Stimulated activated CD8-positive, alpha-beta memory T cell treated with anti-CD3 and anti-CD28 coated beads, Interleukin-15, amount 100 ng/mL, for 4 hours (primary cell): Measurements from ENCODE around the gene LIPT2.

ENCODE experiments used
- DNase-seq, 2 donors: peaks; one replicate each; pipeline ENCODE4 v3.0.0-alpha.2; 2020; ENCODE audit warnings: low read depth in 2 of 2

The LIPT2 gene

DNA sequence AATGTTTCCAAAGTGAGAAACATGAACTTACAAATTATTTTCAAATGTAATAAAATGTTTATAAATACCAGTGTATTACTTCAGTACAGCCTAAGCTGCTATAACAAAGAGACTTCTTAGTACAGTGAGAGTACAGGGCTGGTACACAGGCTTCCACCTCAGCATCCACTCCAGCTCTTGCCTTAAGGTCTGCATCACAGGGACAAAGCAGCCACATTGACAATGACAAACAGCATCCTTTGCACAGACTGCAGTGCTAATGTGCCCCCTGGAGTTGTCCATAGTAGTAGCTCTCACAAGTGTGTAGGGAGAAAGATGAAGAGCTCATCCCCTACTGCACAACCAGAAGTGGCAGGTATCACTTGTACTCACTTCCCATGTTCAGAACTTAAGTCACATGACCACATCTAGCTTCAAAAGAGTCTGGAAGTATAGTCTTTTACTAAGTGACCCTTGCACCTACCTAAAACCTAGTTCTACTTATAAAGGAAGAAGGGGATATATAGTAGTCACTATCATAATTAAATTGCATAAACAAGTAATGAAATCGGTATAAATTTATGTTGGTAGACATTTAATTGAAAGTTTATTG is 10.7 kb upstream of the LIPT2 start:
- no peak for DNase-seq

- no peak for DNase-seq
Measured at GRCh38 chr11:74494916-74495315, 1.4 kb upstream of the LIPT2 start.

DNA sequence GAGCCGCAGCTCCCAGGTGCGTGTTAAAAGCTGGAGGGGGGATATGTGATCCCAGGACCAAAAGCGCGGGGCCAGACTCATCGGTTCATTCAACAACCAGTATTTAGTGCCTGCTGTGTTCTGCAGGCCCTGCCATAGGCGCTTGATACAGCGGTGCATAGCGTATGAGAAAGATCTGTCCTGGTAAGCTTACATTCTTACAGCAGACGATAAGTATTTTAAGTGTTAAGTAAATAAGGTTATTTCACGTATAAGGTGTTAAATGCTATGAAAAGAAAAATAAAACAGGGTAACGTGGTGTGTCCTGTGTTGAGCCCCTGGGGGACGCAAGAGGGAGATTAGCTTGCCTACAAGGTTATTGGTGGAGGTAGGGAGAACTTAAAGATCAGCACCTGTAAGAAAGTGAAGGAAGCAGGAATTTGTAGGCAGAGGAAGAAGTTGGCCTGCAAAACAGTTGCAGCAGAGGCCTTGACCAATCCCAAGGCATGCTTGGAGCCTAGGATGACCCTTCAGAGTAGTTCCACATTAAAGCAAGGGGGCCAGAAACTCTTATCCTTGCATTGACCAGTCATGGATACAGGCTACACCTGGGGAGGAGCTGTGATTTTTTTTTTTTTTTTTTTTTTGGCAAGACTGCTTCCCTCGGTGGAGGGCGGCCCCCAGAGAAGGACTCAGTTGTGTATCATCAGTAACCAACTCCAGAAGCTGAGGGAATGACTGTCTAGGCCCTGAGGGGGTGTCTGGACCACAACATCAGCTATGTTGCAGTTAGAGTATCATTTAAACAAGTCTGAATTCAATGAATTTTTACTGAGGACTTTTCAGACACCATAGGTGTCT is 487 bp upstream of the LIPT2 start:
- DNase-seq: no peak

DNA sequence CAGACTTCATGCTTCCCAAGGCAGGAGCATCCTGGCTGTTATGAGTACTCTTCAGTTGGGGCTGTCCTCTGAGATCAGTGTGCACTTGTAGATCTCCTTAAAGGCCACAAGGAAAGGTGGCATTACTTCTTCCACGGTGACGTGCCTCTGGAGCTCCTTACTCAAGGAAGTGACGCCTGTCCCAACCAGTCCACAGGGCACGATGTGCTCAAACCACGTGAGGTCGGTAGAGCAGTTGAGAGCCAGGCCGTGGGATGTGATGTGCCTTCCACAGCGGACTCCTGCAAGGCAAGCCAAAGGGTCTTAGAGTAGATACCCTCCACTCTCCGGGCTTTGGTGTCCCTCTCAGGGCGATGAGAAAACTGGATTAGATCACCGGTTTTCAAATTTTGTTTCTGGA is 1.4 kb downstream of the LIPT2 start:
- no peak for DNase-seq

DNA sequence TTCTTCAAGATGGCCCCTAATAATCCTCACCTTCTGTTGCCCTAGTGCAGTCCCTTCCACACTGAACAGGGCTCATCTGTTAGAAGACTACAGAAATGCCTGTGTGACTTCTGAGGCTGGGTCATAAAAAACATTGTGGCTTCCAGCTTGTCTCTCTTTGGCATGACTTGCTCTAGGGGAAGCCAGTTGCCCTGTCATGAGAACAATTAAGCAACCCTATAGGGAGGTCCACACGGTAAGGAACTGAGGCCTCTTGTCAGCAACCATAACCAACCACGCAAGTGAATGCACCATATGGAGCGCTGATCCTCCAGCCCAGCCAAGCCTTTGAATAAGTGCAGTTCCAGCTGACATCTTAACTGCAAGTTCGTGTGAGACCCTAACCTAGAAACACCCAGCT is 2.6 kb downstream of the LIPT2 start:
- DNase-seq: no peak

- DNase-seq: no peak
Measured at GRCh38 chr11:74487875-74488274, 5.6 kb downstream of the LIPT2 start.

- DNase-seq: no peak
Measured at GRCh38 chr11:74485868-74486267, 7.7 kb downstream of the LIPT2 start.

- no peak for DNase-seq
Measured at GRCh38 chr11:74480688-74481417, 12.7 kb downstream of the LIPT2 start.

DNA sequence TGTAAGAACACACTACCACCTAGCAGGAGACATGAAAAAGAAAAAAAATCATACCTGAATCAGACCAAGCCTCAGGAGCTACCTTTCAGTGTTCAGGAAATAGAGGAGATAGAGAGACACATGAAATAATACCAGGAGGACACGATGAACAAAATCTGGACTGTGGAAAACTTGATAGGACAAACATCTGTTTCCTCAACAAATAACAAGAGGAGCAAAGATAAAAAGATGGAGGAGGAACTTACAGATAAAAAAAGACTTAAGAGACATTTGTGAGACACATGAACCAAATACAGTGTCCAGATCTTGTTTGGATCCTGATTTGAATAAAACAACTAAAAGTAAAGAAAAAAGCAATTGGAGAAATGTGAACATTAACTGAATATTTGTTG is 13.8 kb downstream of the LIPT2 start:
- no peak for DNase-seq

DNA sequence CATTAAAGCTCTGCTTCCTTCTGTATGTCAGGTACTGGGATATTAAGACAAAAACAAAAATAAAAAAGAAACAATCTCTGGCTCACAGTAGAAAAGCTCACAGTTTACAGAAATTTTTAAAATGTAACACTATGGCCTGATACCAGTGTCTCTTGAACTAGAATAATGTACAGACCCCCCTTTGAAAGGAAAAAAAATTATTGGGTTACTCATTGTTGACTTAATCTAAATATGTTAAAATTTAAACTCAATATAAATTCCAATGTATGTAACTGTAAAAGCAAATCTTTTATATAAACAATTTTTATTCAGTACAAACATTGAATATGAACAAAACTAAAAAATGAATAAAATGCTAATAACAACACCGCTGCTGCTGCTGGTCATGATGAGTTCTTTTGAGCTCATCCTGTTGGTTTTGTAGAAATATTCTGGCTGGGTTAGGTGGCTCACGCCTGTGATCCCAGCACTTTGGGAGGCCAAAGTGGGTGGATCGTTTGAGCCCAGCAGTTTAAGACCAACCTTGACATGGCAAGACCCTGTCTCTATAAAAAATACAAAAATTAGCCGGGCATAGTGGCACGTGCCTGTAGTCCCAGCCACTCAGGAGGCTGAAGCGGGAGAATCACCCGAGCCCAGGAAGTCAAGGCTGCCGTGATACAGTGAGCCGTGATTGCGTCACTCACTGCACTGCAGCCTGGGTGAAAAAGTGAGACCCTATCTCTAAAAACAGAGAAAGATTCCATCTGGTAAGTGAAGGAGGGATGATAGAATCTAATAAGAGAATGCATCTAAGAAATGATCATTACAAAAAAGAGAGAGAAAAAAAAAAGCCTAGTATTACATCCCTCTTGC is 14.4 kb downstream of the LIPT2 start:
- DNase-seq: no peak

DNA sequence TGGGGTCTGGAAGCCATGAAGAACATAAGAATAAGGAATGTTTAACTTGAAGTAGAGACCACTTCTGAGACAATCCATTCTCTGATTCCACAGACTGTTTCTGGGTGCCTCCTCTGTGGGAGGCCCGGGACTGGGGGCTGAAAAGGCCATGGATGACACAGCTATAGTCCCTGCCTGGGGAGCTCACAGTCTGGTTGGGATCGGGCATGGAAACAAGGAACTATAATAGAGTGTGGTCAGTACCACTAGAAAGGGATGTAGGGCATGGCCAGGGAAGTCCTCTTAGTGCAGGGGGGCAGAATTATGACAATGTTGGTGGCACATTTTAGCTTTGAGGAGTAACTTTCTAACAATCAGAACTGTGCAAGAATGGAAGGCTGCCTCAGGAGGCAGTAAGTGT is 17.0 kb downstream of the LIPT2 start:
- DNase-seq: no peak

DNA sequence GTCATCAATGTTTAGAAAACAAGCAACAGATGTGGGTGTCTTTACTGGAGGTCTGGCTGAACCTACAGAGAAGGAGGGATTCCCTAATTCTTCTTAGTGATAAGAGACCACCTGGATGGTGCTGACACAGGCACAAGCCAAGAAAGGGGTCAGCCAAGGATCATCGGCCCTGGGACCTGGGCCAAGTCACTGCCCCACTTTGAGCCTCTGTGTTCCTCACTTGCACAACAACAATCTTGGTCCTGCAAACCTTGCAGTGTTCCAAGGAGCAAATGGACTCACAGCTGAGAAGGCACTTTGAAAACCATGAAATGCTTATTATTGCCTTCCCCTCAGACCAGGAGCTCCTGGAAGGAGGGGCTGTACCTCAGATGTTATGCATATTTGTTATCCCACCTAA is 19.2 kb downstream of the LIPT2 start:
- DNase-seq: no peak

DNA sequence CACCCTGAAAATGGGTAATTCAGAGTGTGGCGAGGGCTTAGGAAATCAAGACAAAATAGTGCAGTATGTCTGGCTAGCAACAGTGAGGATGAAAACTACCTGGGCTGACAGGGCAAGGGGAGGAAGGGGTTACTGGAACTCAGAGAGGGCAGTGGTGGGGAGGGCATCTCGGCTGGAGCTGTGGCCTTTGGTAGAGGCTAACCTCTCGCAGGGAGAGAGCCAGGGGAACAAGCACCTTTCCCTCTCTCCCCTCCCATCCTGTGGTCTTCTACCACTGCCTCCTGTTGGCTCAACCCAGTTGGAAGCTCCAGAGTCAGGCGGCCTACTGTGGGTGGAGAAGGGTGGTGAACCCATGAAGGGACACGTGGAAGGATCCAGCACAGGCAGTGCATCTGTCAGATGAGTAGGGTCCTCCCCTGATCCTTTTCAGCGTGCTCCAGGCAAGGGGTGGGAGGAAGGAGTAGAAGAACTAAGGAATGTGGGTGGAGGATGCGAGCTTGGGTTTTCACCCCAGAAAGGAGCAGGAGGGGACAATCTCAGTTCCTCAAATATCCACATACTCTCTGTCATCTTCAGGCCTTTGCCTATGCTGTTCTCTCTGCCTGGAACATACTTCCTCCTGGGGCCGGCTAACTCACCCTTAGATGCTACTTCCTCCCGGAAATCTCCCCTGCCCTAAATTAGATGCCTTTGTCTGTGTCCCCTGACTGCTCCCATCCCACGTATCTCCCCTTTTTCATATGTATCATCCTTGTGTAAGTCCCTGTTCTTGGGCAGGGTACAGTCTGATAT is 19.9 kb downstream of the LIPT2 start:
- DNase-seq: no peak

- DNase-seq: no peak
Measured at GRCh38 chr11:74471668-74472429, 21.7 kb downstream of the LIPT2 start.

GRCh38 chr11:74471037-74471436 is 22.5 kb downstream of the LIPT2 start:
- no peak for DNase-seq

- DNase-seq: no peak
Measured at GRCh38 chr11:74470526-74470925, 23.0 kb downstream of the LIPT2 start.

- DNase-seq: no peak
Measured at GRCh38 chr11:74468936-74469335, 24.6 kb downstream of the LIPT2 start.

DNA sequence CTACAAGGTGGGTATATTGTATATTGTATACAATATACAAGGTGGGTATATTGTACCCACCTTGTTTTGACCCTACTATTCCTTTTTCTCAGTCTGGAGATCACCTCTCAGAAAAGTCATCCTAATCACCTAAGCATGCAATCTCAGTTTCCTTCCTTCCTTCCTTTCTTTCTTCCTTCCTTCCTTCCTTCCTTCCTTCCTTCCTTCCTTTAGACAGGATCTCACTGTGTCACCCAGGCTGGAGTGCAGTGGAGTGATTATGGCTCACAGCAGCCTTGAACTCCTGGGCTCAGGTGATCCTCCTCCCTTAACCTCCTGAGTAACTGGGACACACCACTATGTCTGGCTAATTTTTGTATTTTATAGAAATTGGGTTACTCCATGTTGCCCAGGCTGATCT is 25.0 kb downstream of the LIPT2 start:
- DNase-seq: no peak

DNA sequence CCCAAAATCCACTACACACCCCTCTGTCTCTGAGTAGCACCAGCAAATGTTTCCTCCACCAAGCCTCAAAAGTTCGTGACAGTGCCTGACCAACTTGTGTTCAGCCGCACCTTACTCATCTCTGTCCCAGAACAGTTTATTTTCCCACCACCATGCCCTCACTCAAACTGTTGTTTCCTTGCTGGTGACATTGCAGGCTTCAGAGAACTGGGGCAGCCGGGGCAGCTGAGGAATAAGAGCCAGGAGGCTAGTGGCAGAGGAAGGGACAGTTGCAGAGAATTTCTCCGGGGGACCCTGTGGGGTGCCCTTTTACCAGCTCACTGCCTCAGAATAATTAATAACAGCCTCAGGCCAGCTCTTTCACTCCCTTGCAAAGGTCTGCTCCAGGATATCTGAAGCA is 25.5 kb downstream of the LIPT2 start:
- no peak for DNase-seq
